DMS 273 (cell line): ENCODE data around the gene SPARC.
A peak's percentile ranks its signal among the peaks of the same experiment; 100 is the strongest.
"Not testable (repeated sequence)": the region's sequence is repeated elsewhere in the genome, so short reads cannot be mapped to it uniquely, and the experiment has no call there.

Source experiments
- DNase-seq: peaks from one replicate; lab custom pipeline; 2025; ENCODE audit not compliant: unreplicated experiment; lab: John Stamatoyannopoulos, UW

The SPARC gene, protein sequence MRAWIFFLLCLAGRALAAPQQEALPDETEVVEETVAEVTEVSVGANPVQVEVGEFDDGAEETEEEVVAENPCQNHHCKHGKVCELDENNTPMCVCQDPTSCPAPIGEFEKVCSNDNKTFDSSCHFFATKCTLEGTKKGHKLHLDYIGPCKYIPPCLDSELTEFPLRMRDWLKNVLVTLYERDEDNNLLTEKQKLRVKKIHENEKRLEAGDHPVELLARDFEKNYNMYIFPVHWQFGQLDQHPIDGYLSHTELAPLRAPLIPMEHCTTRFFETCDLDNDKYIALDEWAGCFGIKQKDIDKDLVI

DNA sequence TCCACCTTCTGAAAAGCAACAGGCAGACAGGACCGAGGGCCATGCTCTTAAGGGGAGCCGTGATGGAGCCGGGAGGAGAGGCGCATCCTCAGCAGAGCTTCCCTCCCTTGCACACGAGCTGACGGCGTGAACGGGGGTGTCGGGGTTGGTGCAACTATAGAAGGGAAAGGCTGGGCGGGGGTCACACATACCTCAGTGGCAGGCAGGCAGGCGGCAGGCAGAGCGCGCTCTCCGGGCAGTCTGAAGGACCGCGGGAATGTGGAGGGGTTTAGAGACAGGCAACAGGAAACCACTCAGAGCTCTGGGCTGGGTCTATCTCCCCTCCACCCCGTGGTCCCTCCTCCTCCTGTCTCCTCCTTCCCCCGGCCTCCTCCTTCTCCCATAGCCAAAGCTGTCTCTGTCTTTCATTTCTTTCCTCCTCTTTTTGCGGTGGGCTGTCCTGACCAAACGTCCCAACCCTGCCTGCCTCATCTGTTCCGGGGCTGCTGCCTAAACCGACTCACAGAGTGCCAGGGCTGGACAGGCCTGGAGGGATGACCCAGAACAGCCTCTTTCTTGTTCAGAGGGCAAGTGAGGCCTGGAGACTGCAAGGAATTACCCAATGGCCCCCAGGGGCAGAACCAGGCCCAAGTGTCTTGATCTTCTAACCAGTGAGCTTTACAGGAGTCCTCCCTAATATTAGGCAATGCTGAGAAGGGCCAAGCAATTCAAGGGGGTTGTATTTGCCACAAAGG is at the start of gene SPARC:
Gene SPARC (minus strand): TSS at position 242 of the 734 bp plus-strand sequence. CDS start 10,727 bp downstream, outside the sequence.
- peak; percentile 82 for DNase-seq

DNA sequence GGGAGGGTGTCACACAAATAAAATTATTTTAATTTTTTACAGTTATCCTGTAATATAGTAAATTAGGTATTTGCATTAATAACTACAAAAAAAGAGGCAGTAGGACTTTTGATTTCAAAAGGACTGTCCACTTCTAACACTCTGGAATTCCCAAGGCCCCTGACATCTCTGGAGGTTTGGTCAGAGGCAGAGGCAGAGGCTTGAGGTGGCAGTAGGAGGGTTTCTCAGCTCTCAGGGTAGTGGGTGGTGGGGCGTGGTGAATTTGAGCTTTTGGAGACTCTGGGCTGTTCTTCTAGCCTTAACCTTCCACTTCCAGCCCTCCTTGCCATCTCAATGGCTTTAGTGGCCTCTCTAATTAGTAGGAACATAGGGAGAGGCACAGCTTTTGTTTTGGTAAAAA is 48.9 kb upstream of the SPARC start:
- no peak for DNase-seq

DNA sequence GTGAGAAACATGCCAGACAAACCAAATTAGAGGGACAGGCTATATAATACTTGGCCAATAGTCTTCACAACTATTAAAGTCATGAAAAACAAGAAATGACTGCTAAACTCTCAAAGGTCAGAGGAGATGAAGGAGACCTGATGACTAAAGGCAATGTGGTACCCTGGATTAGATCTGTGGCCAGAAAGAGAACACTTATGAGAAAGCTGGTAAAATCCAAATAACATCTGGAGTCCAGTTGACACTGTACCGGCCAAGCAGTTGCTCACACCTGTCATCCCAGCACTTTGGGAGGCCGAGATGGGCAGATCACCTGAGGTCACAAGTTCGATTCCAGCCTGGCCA is 47.3 kb upstream of the SPARC start:
- DNase-seq, result no peak

DNA sequence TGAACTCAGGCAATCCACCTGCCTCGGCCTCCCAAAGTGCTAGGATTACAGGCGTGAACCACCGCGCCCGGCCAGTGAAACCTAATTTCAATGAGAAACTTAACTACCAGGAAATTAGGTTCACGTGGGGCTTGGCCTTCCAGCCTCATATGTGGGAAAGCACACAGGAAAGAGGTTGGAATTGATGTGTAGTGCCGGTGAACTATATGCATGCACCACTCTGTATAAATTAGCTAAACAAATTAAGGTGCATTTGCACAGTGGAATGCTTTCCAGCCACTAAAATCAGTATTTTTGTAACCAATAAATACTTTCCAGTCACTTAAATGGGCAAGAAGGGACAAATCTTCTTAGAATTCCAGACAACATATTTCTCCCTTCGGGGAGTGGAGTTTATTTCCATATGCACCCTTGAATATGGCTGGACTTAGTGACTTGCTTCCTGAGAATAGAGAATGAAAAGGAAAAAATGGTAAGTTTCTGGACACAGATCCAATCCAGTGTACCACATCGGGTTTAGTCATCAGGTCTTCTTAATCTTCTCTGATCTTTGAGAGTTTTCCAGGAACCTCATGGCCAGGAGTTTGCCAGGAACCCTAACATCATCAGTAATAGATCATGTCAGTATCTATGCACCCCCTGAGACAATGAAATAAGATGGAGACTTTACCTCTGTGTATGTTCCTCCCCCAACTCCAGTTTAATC is 46.8 kb upstream of the SPARC start:
- DNase-seq, result no peak

DNA sequence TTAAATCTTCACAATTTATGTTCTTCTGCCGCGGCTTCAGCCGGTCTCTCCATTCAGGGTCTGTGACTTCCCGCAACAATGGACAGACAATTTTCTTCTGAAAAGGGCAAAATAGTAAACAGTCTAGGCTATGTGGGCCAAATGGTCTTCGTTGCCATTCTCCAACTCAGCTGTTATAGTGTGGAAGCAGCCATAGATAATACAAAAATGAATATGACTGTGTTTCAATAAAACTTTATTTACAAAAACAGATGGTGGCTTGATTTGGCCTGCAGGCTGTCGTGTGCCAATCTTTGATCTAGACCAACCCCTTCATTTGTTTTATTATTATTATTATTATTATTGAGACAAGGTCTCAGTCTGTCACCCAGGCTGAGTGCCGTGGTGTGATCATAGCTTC is 43.7 kb upstream of the SPARC start:
- no peak for DNase-seq

DNA sequence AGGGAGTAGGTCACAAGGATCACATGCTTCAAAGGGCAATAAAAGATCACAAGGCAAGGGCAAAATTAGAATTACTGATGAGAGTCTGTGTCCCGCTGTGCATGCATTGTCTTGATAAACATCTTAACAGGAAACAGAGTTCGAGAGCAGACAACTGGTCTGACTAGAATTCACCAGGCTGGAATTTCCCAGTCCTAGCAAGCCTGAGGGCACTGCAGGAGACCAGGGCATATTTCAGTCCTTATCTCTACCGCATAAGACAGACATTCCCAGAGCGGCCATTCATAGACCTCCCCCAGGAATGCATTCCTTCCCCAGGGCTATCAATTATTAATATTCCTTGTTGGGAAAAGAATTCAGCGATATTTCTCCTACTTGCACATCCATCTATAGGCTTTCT is 42.9 kb upstream of the SPARC start:
- not testable (repeated sequence) for DNase-seq

DNA sequence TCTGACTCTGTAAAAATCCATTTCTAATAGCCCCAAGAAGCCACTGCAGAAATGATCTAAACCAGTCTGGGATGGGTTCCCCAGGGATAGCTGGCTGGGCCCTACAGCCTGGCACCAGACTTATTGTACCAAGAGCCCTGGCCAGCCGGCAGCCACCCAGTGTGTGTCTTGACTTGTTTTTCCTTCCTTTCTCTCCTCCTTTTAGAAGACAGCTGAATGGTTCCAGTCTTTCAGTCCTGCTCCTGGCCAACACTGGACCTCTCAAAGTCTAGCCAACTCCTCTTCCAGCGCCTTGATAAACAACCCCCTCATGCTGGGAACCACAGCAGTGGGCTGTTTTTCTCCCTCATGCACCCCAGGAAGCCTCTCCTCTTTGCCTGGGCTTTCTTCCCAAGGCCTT is 37.6 kb upstream of the SPARC start:
- DNase-seq, result no peak

DNA sequence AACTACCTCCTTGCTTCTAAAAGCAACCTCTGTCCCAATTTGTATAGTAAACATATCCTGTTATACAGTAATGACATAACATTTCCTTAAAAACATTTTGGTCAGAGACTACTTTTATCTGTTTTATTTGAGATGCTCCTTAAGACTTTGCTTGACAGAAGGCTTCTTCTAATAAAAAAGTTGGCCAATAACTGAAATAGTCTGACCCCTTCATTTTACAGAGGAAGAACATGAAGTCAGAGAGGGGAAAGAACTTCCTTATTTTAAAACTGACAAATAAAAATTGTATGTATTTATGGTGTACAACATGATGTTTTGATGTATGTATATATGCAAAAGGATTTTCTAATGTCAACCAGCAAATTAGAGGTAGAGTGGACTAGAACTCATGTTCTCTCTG is 35.8 kb upstream of the SPARC start:
- no peak for DNase-seq

DNA sequence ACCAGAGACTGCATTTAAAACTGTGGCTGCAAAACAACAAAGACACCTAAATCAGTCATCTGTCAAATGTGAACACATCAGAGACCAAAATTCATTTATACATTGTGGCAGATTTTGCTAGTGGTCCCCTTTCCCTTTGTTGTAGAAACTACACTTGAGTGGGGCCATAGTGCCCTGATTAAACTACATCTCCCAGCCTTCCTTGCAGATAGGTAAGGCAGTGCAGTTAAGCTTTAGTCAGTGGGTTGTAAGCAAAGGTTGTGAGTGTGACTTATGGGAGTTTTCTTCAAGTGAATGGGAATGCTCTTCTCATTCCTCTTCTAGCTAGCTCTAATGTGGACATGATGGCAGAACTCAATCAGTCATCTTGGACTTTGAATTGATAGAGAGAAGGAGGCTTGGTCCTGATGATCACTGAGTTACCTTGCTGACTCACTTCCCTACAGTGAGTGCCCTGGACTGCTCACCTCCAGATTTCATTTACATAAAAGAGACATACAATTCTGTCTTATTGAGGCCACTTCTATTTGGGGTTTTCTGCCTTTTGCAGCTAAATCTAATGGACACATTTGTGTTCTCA is 35.2 kb upstream of the SPARC start:
- no peak for DNase-seq

DNA sequence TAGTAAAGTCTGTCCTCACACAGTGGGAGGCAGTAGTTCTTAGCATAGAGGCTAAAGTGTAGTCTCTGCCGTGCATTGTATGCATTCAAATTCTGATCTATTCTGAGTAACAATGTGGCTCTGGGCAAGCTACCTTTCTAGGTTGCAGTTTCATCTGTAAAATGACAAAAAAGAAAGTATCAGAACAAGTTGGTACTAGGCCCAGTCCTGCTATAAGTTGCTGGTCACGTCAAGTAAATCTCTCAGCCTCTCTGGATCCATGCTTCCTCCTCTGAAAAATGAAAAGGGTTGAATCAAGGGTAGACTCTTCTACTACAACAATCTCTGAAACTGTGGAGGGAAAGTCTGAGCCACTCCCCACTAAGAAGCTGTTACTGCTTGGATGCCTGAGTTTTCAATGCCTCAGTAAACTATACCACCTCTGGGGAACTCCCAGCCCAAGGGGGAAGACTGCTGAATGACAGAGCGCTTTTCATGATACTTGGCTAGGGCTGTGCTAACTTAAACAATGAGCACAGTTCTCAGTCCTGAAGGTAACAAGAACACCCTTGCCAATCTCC is 34.5 kb upstream of the SPARC start:
- DNase-seq, result no peak

DNA sequence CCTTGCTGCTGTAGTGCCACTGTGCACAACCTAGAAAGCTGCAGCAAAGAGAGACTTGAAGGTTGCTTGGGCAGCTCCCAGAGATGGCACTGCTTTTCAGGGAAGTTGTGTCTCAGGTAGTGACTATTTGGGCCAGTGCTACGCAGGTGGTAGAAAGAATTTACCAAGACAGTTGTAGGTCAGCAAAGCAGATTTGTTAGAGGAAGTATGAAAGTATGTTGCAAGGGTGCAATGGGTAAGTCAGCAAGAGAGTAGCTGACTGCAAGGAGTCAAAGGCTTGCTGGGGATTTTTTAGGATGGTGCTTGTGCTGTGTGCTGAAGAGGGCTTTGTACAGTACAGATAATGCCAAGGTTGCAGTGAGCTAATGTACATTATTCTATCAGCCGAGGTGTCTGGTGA is 33.5 kb upstream of the SPARC start:
- no peak for DNase-seq

DNA sequence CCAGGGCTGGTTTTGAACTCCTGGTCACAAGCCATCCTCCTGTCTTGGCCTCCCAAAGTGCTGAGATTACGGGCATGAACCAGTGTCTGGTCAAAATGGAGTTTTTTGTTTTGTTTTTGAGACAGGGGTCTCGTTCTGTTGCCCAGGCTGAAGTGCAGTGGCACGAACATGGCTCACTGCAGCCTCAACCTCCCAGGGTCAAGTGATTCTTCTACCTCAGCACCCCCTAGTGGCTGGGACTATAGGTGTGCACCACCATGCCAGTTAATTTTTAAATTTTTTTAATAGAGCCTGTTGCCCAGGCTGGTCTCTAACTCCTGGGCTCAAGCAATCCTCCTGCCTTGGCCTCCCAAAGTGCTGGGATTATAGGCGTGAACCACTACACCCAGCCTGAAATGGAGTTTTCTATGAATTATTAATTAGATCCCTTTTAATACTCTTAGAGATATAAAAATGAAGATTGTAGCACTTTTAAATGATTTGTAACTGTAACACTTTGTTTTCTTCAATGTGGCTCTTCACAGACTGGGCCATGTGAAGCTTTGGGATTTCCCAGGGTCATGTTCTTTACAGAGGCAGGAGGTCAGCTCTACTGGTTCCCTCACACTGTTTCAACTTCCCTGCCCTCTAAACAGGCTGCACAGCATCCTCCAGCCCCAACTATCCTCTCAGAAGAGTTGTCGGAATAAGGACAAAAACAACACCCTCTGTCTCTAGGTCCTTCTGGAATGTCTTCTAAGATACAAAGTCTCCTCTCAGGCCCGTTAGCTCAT is 32.7 kb upstream of the SPARC start:
- peak; percentile 73 for DNase-seq

DNA sequence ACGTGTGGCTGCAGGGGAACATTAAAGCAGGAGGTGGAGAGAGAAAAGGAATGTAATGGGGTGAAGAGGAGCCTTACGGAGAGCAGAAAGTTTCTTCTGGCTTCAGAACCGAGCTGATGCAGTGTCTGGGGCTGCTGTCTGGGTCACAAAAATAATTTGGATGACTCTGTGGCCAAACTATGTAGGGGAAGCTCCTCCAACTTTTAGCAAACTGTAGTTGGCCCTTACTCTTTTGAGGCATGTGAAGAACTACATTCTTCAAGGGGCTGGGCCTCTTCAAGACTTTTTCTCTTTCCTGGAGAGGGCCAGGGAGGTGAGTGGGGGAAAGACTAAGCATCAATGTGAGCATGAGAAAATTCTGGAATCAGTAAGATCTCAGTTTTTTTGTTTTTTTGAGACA is 31.9 kb upstream of the SPARC start:
- DNase-seq, result no peak

DNA sequence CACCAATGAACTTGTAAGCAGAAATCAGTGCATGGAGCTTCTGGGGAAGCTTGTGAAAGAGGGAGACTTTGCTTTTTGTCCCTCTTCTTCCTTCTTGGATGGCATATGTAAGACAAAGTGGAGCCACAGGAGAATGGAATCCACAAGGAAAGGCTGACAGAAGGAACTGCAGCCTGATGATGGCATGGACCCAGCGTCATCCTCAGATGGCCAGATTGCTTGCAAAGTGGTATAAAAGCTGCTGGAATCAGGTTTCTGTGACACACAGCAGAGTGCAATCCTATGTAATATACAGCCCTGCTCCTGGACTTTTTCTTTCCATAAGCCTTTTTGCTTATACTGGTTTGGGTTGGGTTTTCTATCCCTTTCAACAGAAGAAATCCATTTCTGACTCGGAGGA is 31.4 kb upstream of the SPARC start:
- peak; percentile 58 for DNase-seq

DNA sequence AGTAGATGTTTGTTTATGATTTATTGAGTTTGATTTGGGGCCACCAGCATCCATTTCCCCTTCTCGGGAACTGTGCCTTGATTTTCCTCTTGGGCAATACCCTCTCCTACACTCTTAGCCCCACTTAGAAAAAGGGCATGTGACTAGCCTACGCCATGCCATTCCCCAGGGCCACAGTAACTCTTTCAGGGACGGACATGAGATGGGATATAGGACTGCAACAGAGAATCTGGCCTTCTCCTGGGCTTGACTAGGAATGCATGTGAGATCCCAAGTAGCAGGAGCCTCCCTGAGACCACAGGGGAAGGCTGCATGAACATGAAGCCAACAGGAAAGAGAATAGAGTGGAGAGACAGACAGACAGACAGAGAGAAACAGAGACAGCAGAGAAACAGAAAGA is 30.7 kb upstream of the SPARC start:
- no peak for DNase-seq

DNA sequence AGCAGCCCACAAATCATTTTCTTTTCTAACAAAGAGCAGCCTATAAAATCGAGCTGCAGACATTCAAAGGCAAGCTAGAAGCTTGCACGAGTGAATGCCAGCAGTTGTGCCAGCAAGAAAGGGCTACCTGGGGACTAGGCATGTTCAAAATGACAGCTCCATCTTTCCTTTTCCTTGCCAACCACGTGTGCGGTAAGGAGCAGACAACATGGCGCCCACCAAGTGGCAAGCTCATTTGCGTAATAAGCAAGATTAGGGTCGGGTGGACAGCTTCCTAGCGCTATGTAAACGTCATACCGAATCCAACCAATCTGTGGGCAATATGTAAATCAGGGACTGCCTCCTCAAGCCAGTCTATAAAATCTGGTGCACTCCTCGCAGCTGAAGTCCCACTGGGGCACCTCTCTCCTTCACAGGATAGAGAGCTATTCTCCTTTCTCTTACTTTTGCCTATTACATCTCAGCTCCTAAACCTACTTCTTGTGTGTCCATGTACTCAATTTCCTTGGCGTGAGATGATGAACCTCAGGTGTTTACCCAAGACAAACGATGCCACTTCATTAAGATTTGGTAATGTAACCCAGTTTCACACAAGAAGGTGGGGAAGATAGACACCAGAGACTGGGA is 22.5 kb upstream of the SPARC start:
- no peak for DNase-seq

DNA sequence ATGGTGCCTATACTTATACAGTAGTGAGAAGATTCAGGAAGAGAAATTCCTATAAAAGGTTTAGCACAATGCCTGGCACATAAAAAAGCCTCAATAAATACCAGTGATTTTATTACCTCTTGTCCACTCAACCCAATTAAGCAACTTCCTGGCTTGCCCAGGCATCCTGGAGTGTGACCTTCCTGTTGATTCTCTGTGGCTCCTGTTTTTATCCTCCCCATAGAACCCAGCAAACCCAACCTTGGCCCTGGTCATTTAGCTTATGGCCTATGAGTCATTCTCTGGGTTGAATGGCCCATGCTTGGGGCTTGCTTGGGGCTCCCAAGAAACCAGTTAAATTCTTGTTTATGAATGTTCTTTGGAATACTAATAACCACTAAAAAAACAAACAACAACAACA is 21.4 kb upstream of the SPARC start:
- no peak for DNase-seq

DNA sequence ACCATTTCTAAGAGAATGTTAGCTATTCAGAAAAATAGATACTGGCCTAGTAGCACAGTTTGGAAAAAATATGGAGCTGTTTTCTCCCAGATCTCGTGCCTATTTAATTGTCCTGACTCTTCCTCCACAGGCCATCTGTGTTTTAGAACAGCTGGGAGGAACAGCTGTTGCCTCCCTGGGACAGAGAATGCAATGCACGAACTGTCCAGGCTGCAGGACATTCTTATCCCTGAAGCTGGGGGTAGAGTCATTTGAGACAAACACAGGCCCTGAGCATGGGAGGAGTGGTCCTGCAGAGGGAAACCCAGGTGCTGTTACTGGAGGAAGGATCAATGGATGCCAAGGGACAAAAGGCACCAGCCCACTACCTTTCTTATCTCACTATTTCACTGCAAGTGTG is 20.9 kb upstream of the SPARC start:
- DNase-seq, result peak; percentile 92

DNA sequence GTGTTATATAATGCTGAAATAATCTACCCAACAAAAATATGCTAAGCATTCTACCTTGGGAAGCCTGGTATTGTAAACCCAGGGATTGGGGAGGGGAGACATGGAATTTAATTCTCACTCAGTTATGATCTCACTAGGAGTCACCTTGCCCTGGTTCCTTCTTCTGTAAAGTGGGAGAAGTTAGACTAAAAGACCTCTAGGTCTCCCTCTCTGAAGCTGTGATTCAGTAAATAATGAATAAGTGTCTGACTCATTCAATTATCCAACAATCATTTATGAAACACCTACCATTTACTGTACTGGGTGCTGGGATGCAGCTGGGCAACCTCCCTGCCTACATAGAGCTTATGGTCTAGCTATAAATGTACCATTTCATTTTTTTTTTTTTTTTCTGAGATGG is 20.2 kb upstream of the SPARC start:
- no peak for DNase-seq

DNA sequence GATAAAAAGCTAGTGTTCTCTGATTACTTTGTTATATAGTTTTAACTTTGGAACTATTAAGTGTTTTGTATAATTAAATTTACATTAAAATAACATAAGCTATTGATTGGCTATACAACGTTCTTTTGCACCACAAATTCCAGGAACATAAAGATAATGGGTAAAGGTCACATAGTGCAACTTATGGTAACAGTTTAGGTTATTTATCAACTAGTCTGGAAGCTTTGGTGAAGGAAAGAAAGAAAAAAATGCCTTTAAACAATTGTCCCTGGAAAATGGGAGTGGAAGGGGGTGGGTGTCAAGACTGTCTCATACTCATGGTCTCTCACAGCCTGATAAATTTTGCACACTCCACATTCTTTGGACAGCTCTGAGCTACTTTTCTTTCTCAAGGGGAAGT is 17.1 kb upstream of the SPARC start:
- DNase-seq, result no peak
